ENCODE results near the gene SCLY. TPM values are rescaled to one million over a fixed set of nuclear protein-coding genes. Genes with fewer than 3 reads are reported as not detected.

SCLY gene
- total and polyA plus RNA-seq, 12 donors: 8.3 to 14.5 (median 11.4) TPM

GRCh38 chr2:238133499-238134392 is 72.9 kb downstream of the SCLY start:
- DNase-seq (peak in 1 of 2 donors; percentile 6), ATAC-seq (no peak)
- TF ChIP-seq CTCF (IDR thresholded peaks at IDR 0.05): no peak
- Histone ChIP-seq H3K4me1 (peaks cover 3 to 25% (median 18%) of the 10 kb centered on the region in 9 donors), H3K4me3 (no peak overlapping the region), H3K9me3 (no peaks in the 10 kb centered on the region), H3K27ac (no peak overlapping the region), H3K36me3 (no peaks in the 10 kb centered on the region), H3K27me3 (no peaks in the 10 kb centered on the region)
- intact Hi-C loops (cut with DNase I): loop anchor here in 1 of 10 donors (10.0 kb wide), 1 partner anchor 279 kb away; the partner anchor contains the start of gene RAMP1
- 69 to 75% methylated on average over 14 of the region's 14 CpGs for whole genome bisulfite sequencing, 2 donors

- ATAC-seq: no peak
- Histone ChIP-seq H3K9me3 (no peaks in the 10 kb centered on the region), H3K27me3 (peaks cover 0 to 2% (median 0%) of the 10 kb centered on the region in 7 donors), H3K27ac (no peak overlapping the region), H3K36me3 (no peaks in the 10 kb centered on the region), H3K4me1 (peaks cover 3 to 31% (median 25%) of the 10 kb centered on the region in 9 donors), H3K4me3 (no peak overlapping the region)
- WGBS, 2 donors: 92 to 96% methylated on average over 11 of the region's 11 CpGs
- intact Hi-C loops (cut with DNase I): loop anchor here in 1 of 10 donors (10.0 kb wide), 1 partner anchor 280 kb away; the partner anchor contains the start of gene RAMP1
- TF ChIP-seq CTCF (IDR thresholded peaks at IDR 0.05): no peak
- DNase-seq: peak in 1 of 2 donors; percentile 2
Observed at GRCh38 chr2:238134393-238134785, 73.6 kb downstream of the SCLY start.

GRCh38 chr2:238135601-238136150 is 74.9 kb downstream of the SCLY start:
- intact Hi-C loops (cut with DNase I): loop anchor here in 4 of 10 donors (5.0 to 10.0 kb wide), 3 partner anchors 168 to 281 kb away; partner anchors contain the start of genes RAMP1 (in 3 of the 4) and UBE2F (in 1 of the 4)
- ATAC-seq: no peak
- peak in 1 of 2 donors; percentile 5 for DNase-seq

More at GRCh38 chr2:238135601-238136150, 74.9 kb downstream of the SCLY start:
- Histone ChIP-seq H3K27me3 (peaks cover 0 to 2% (median 0%) of the 10 kb centered on the region in 7 donors), H3K27ac (no peak overlapping the region), H3K4me1 (peaks cover 3 to 39% (median 28%) of the 10 kb centered on the region in 9 donors), H3K36me3 (peaks cover 0 to under 1% (median 0%) of the 10 kb centered on the region in 9 donors), H3K4me3 (no peak overlapping the region), H3K9me3 (no peaks in the 10 kb centered on the region)
- no peak for TF ChIP-seq CTCF (IDR thresholded peaks at IDR 0.05)
- WGBS, 2 donors: 83 to 85% methylated on average over 15 of the region's 15 CpGs

All from heart right ventricle (tissue), 16 donors.